HG03378 (cell line): ENCODE measurements around the gene ERO1A.

ENCODE experiments used
- ATAC-seq: cut with Tn5 transposase; IDR thresholded peaks from one replicate; pipeline ENCODE4 v1.9.1; 2021; ENCODE audit warnings: mild to moderate bottlenecking, moderate library complexity; ENCODE audit not compliant: unreplicated experiment

Gene ERO1A

DNA sequence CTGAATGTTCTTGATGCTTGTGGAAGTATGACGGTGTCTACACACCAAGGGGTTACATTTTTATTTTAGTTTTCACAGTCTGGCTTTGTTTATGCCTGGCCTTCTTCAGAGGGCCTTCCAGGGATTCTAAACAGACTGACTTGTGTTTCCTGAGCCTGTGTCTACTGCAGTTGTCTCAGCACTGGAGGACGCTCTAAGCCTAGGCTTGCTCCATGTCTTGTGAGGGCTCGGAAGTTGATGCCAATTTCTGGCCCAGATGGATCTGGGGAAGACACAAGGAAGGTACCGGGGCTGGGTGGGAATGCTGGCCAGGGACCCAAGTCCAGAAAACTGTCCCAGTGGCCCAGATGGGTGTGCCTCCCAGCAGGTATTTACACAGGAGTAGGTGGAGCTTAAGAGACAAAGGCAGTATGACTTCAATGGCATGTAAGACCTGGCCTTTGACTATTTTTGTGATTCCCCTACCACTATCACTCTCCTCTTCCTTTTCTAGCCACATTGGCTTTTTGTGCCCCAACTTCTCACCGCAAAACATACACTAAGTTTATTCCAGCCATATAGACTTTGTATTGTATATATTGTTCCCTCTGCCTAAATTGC lies 85.8 kb downstream of the ERO1A start:
- no peak for ATAC-seq

DNA sequence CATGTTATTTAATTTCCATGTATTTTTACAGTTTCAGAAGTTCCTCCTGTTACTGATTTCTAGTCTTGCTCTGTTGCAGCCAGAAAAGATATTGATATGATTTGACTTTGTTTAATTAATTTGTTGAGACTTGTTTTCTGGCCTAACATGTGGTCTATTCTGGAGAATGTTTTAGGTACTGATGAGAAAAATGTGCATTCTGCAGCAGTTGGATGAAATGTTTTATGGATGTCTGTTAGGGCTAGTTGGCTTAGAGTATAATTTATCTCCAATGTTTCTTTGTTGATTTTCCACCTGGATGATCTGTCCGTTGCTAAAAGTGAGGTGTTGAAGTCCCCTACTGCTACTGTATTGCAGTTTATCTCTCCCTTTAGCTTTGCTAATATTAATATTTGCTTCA lies 88.3 kb downstream of the ERO1A start:
- ATAC-seq, result no peak

- no peak for ATAC-seq
Measured at GRCh38 chr14:52602131-52602530, 93.2 kb downstream of the ERO1A start.

GRCh38 chr14:52599974-52600373 lies 95.4 kb downstream of the ERO1A start:
- ATAC-seq, result no peak

DNA sequence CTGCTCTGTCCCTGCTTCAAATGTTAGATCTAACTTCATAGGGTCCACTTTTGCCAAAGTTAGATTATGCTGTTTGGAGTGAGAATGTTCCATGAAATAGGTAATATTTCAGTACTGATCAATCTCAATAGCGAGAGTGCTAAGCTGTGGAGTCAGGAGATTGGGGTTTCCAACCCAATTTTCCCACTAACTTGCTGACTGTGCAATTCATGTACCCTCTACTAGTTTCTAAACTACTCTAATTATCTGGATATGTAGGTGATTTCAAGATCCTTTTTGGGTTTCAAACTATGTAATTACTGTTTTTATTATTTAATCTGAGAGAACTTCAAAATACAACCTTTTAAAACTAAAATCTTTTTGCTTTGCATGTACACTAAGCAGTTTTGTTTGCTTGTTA lies 96.8 kb downstream of the ERO1A start:
- no peak for ATAC-seq

DNA sequence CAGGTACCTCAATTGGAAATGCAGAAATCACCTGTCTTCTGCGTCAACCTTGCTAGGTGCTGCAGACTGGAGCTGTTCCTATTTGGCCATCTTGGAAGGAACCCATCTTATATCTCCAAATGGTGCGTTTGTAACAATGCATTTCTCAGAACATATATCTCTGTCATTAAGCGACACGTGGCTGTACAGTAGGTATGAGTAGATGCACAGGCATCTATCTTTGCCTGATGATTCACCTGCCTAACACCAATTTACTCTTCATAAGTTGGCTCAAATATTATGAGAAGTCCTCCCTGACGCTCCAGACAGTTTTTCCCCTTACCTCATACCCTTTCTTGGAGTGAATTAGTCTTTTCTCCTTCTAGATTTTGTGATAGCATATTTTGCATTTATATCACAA lies 98.5 kb downstream of the ERO1A start:
- ATAC-seq, result no peak

GRCh38 chr14:52596320-52596719 lies 99.0 kb downstream of the ERO1A start:
- no peak for ATAC-seq

DNA sequence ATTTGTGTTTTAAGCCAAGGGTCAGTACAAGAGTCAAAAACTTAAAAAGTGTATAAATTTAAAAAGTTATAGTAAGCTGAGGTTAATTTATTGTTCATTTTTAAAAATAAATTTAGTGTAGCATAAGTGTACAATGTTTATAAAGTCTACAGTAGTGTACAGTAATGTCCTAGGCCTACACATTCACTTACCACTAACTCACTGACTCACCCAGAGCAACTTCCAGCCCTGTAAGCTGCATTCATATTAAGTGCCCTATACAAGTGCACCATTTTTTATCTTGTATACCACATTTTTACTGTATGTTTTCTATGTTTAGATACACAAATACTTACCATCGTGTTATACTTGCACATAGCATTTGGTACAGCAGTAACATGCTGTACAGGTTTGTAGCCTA lies 105.0 kb downstream of the ERO1A start:
- ATAC-seq, result no peak
